Nephron progenitor cell (in vitro differentiated cells): ENCODE measurements around the gene ZBTB7A.

ENCODE experiments used
- DNase-seq: peaks from one replicate; pipeline ENCODE4 v3.0.0; 2021
- H3K27ac Mint-ChIP-seq: 2 replicates; pipeline ENCODE4 v1.8.0; 2021; ENCODE audit warnings: mild to moderate bottlenecking, moderate library complexity, mixed read lengths
- H3K27me3 Mint-ChIP-seq: 2 replicates; pipeline ENCODE4 v1.8.0; 2021; ENCODE audit warnings: mild to moderate bottlenecking, low read depth, mixed read lengths; ENCODE audit not compliant: poor library complexity
- H3K36me3 Mint-ChIP-seq: 2 replicates; pipeline ENCODE4 v1.8.0; 2021; ENCODE audit warnings: low read depth, mixed read lengths
- H3K4me1 Mint-ChIP-seq: 2 replicates; pipeline ENCODE4 v1.8.0; 2021; ENCODE audit warnings: mixed read lengths
- H3K4me3 Mint-ChIP-seq: 2 replicates; pipeline ENCODE4 v1.8.0; 2021; ENCODE audit warnings: mild to moderate bottlenecking, moderate library complexity, mixed read lengths
- H3K9me3 Mint-ChIP-seq: 2 replicates; pipeline ENCODE4 v1.8.0; 2021; ENCODE audit warnings: mild to moderate bottlenecking, moderate library complexity, mixed read lengths
- TF ChIP-seq, protein P1 (sequence below): fragments of 200-600 bp; sonication (generic); IDR thresholded peaks from 2 replicates; pipeline ENCODE4 v1.5.0; 2021; ENCODE audit warnings: antibody characterized with exemption

The ZBTB7A gene

DNA sequence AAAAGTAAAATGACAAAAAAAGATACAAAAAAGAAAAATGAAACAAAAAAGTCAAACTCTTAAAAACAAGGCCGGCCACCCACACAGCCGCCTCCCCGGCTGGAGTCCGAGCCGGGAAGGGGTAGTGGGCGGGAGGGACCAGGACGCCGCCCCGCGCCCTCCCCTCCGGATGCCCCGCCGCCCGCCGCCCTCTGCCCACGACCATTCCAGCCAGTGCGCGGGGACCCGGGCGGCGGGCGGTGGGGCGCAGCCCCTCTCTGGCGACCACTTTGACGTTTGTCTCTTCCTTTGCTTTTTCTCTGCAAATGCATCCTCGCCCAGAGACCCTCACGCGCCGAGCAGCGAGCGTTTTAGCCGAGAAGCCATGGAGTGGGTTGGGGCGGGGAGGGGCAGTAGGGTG is 28.6 kb downstream of the ZBTB7A start:
- TF ChIP-seq, protein P1, sequence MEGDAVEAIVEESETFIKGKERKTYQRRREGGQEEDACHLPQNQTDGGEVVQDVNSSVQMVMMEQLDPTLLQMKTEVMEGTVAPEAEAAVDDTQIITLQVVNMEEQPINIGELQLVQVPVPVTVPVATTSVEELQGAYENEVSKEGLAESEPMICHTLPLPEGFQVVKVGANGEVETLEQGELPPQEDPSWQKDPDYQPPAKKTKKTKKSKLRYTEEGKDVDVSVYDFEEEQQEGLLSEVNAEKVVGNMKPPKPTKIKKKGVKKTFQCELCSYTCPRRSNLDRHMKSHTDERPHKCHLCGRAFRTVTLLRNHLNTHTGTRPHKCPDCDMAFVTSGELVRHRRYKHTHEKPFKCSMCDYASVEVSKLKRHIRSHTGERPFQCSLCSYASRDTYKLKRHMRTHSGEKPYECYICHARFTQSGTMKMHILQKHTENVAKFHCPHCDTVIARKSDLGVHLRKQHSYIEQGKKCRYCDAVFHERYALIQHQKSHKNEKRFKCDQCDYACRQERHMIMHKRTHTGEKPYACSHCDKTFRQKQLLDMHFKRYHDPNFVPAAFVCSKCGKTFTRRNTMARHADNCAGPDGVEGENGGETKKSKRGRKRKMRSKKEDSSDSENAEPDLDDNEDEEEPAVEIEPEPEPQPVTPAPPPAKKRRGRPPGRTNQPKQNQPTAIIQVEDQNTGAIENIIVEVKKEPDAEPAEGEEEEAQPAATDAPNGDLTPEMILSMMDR = no peak
- H3K4me3 Mint-ChIP-seq = no peak overlapping the region
- no peak for DNase-seq
- peaks cover 8% of the 10 kb centered on the region for H3K4me1 Mint-ChIP-seq
- H3K36me3 Mint-ChIP-seq = peaks cover 23% of the 10 kb centered on the region
- H3K9me3 Mint-ChIP-seq = no peaks in the 10 kb centered on the region
- H3K27me3 Mint-ChIP-seq = no peaks in the 10 kb centered on the region
- H3K27ac Mint-ChIP-seq = no peak overlapping the region

DNA sequence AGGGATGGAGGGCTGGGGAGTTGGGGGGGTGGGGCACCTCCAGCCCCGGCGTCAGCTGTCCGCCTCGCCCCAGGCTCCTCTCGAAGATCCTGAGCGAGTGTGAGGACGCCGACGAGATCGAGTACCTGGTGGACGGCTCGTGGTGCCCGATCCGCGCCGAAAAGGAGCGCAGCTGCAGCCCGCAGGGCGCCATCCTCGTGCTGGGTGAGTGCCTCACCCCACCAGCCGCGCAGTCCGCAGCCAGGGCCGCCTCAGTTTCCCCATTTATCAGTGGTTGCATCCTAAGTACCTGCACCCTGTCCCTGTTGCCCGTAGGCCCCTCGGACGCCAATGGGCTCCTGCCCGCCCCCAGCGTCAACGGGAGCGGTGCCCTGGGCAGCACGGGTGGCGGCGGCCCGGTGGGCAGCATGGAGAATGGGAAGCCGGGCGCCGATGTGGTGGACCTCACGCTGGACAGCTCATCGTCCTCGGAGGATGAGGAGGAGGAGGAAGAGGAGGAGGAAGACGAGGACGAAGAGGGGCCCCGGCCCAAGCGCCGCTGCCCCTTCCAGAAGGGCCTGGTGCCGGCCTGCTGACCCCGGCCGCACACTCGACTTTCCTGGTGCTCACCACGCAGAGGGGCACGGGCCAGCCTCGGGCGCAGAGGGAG is 29.3 kb downstream of the ZBTB7A start:
- TF ChIP-seq, protein P1 = no peak
- DNase-seq = no peak
- H3K4me1 Mint-ChIP-seq = peaks cover 8% of the 10 kb centered on the region
- H3K4me3 Mint-ChIP-seq = no peak overlapping the region
- H3K27me3 Mint-ChIP-seq = no peaks in the 10 kb centered on the region
- H3K9me3 Mint-ChIP-seq = no peaks in the 10 kb centered on the region
- no peak overlapping the region for H3K27ac Mint-ChIP-seq
- peaks cover 23% of the 10 kb centered on the region for H3K36me3 Mint-ChIP-seq

DNA sequence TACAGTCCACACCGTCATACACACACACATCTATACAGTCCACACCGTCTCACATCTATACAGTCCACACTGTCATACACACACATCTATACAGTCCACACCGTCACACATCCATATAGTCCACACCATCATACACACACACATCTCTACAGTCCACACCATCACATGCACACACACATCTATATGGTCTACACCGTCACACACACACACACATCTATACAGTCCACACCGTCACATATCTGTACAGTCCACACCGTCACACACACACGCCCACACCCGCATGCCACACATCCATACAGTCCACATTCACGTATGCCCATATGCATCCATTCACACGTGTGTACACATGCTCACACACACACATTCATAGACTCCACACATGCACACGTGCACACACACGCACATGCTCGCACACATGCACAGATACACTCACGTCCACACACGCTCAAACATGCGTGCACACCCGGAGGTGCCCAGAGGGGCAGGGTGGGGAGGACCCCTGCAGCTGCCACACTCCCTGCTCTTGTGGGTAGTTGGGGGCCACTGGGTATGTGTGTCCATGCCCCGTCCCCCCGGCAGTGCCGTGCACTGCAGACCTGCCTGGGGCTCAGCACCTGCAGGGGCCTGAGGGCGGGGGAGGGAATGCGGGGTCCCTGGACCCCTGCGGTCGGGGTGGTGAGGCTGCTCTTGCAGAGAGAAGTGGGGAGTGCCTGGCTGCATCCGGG is 30.0 kb downstream of the ZBTB7A start:
- no peak for DNase-seq
- no peaks in the 10 kb centered on the region for H3K9me3 Mint-ChIP-seq
- H3K4me3 Mint-ChIP-seq = no peak overlapping the region
- TF ChIP-seq, protein P1 = no peak
- peaks cover 8% of the 10 kb centered on the region for H3K4me1 Mint-ChIP-seq
- H3K27me3 Mint-ChIP-seq = no peaks in the 10 kb centered on the region
- H3K36me3 Mint-ChIP-seq = peaks cover 23% of the 10 kb centered on the region
- H3K27ac Mint-ChIP-seq = no peak overlapping the region

DNA sequence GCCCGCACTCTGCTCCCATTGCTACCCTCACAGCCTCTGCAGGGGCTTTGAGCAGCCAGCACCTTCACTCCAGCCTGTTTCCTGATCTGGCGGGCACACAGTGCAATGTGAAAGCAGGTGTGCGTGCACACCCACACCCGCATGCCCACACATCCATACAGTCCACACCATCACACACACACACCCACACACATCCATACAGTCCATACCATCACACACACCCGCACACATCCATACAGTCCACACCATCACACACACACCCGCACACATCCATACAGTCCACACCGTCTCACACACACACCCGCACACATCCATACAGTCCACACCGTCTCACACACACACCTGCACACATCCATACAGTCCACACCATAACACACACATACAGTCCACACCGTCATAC is 31.1 kb downstream of the ZBTB7A start:
- peaks cover 17% of the 10 kb centered on the region for H3K36me3 Mint-ChIP-seq
- H3K27me3 Mint-ChIP-seq = no peaks in the 10 kb centered on the region
- no peaks in the 10 kb centered on the region for H3K9me3 Mint-ChIP-seq
- TF ChIP-seq, protein P1 = no peak
- no peak overlapping the region for H3K27ac Mint-ChIP-seq
- no peak for DNase-seq
- no peak overlapping the region for H3K4me3 Mint-ChIP-seq
- peaks cover 8% of the 10 kb centered on the region for H3K4me1 Mint-ChIP-seq

DNA sequence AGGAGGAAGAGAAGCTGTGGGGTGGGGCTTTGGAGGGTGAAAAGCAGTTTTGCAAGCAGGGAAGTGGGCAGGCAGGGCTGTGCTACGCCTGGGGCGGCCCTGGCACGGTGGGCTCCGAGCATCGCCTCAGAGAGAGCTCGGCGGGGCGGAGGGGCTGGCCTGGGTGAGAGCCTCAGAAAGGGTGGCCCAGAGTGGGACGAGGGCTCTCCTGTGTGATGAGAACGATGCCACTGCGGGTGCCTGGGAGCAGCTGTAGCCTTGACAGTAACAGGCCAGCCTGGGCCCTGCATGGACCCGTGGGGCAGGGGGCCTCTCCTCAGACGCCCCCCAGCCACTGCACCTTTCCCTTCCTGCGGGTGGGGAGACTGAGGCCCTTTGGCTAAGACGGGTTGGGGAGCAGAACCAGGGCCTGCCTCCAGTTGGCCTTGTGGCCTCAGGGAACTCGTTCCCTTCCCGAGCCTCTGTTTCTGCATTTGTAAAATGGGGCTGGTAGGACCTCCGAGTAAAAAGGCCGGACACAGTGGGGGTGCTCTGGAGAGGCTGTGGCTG is 31.6 kb downstream of the ZBTB7A start:
- Mint-ChIP-seq H3K4me3 (no peak overlapping the region), H3K27ac (peak overlapping the region; percentile 78), H3K9me3 (no peaks in the 10 kb centered on the region), H3K36me3 (peaks cover 12% of the 10 kb centered on the region), H3K4me1 (peaks cover 3% of the 10 kb centered on the region), H3K27me3 (no peaks in the 10 kb centered on the region)
- no peak for DNase-seq
- TF ChIP-seq, protein P1 = no peak
